ENCODE data around the gene ERVW-1. TPM values are rescaled to one million over a fixed set of nuclear protein-coding genes. Genes with fewer than 3 reads are reported as not detected.

Gene ERVW-1
- total RNA-seq, 1 donor from 2014 or later: not detected

- DNase-seq (ENCODE audit: low read depth in 2 of 2): no peak
Observed at GRCh38 chr7:92425311-92425947, 52.3 kb downstream of the ERVW-1 start.

GRCh38 chr7:92423710-92424131, 54.0 kb downstream of the ERVW-1 start:
- DNase-seq (ENCODE audit: low read depth in 2 of 2): no peak

- no peak for DNase-seq (ENCODE audit: low read depth in 2 of 2)
Observed at GRCh38 chr7:92422926-92423325, 54.8 kb downstream of the ERVW-1 start.

GRCh38 chr7:92421676-92422435, 55.9 kb downstream of the ERVW-1 start:
- DNase-seq (ENCODE audit: low read depth in 2 of 2): peak in 1 of 2 donors; percentile 11

Other genes starting within 250 kb of the ERVW-1 start
- gene KRIT1, start 232.0 kb downstream of the ERVW-1 start, total RNA-seq: 24.8 and 32.5 TPM in 2 replicates
- 17.7 and 25.2 TPM in 2 replicates for gene ANKIB1, start 232.0 kb downstream of the ERVW-1 start, total RNA-seq
- gene GATAD1, start 30.5 kb downstream of the ERVW-1 start, total RNA-seq: 10.5 and 12.9 TPM in 2 replicates
- gene PEX1, start 50.6 kb upstream of the ERVW-1 start, total RNA-seq: 7.2 and 11.3 TPM in 2 replicates
- gene RBM48, start 50.8 kb upstream of the ERVW-1 start, total RNA-seq: 5.9 and 10.9 TPM in 2 replicates
- gene FAM133B, start 112.4 kb upstream of the ERVW-1 start, total RNA-seq: 7.0 and 10.1 TPM in 2 replicates